Mucosa of stomach (tissue), 1 donor: Measurements from ENCODE around the gene B2M.
A peak's percentile ranks its signal among the peaks of the same experiment; 100 is the strongest.
"Not testable (repeated sequence)": the region's sequence is repeated elsewhere in the genome, so short reads cannot be mapped to it uniquely, and the experiment has no call there.

ENCODE experiments used
- H3K27me3 ChIP-seq: one replicate; pipeline ENCODE4 v1.7.0; 2013; ENCODE audit warnings: mild to moderate bottlenecking, low read length; ENCODE audit not compliant: control insufficient read depth, insufficient read depth
- H3K36me3 ChIP-seq: one replicate; pipeline ENCODE4 v1.7.0; 2013; ENCODE audit warnings: low read length; ENCODE audit not compliant: control insufficient read depth, insufficient read depth
- H3K4me1 ChIP-seq: one replicate; pipeline ENCODE4 v1.7.0; 2013; ENCODE audit warnings: mild to moderate bottlenecking, low read length; ENCODE audit not compliant: control insufficient read depth, insufficient read depth
- H3K4me3 ChIP-seq: one replicate; pipeline ENCODE4 v1.7.0; 2013; ENCODE audit warnings: low read length
- H3K9ac ChIP-seq: one replicate; pipeline ENCODE4 v1.7.0; 2013; ENCODE audit warnings: mild to moderate bottlenecking, low read length, moderate library complexity
- H3K9me3 ChIP-seq: one replicate; pipeline ENCODE4 v1.7.0; 2013; ENCODE audit warnings: mild to moderate bottlenecking, low read length, moderate library complexity; ENCODE audit not compliant: control insufficient read depth
- donor health status: Pancreatic carcinoma.

Gene B2M

GRCh38 chr15:44719293-44719999, 8.1 kb downstream of the B2M start:
- no peak overlapping the region for H3K9ac ChIP-seq
- no peak overlapping the region for H3K4me3 ChIP-seq
- no peaks in the 10 kb centered on the region for H3K9me3 ChIP-seq
- H3K27me3 ChIP-seq, result no peaks in the 10 kb centered on the region
- peaks cover 2% of the 10 kb centered on the region for H3K4me1 ChIP-seq
- H3K36me3 ChIP-seq, result peaks cover 16% of the 10 kb centered on the region

GRCh38 chr15:44720000-44720435, 8.7 kb downstream of the B2M start:
- H3K4me3 ChIP-seq, H3K9ac ChIP-seq, H3K27me3 ChIP-seq, H3K4me1 ChIP-seq, H3K9me3 ChIP-seq: not testable (repeated sequence)
- H3K36me3 ChIP-seq, result peaks cover 16% of the 10 kb centered on the region

- H3K27me3 ChIP-seq, result no peaks in the 10 kb centered on the region
- no peak overlapping the region for H3K9ac ChIP-seq
- no peaks in the 10 kb centered on the region for H3K9me3 ChIP-seq
- H3K4me1 ChIP-seq, result no peaks in the 10 kb centered on the region
- H3K36me3 ChIP-seq, result peaks cover 14% of the 10 kb centered on the region
- H3K4me3 ChIP-seq, result no peak overlapping the region
Observed at GRCh38 chr15:44720460-44721176, 9.3 kb downstream of the B2M start.

- Histone ChIP-seq H3K27me3 (no peaks in the 10 kb centered on the region), H3K4me3 (no peak overlapping the region), H3K9ac (no peak overlapping the region), H3K9me3 (no peaks in the 10 kb centered on the region), H3K4me1 (peaks cover 12% of the 10 kb centered on the region), H3K36me3 (peaks cover 4% of the 10 kb centered on the region)
Observed at GRCh38 chr15:44722011-44722410, 10.7 kb downstream of the B2M start.

GRCh38 chr15:44726136-44726535, 14.8 kb downstream of the B2M start:
- H3K4me3 ChIP-seq, result no peak overlapping the region
- no peaks in the 10 kb centered on the region for H3K36me3 ChIP-seq
- H3K9me3 ChIP-seq, result no peaks in the 10 kb centered on the region
- peak overlapping the region; percentile 5 for H3K9ac ChIP-seq
- H3K4me1 ChIP-seq, result peaks cover 23% of the 10 kb centered on the region
- no peaks in the 10 kb centered on the region for H3K27me3 ChIP-seq

- Histone ChIP-seq H3K27me3 (no peaks in the 10 kb centered on the region), H3K36me3 (no peaks in the 10 kb centered on the region), H3K4me3 (no peak overlapping the region), H3K4me1 (peaks cover 23% of the 10 kb centered on the region), H3K9ac (peak overlapping the region; percentile 5), H3K9me3 (no peaks in the 10 kb centered on the region)
Observed at GRCh38 chr15:44726568-44727484, 15.5 kb downstream of the B2M start.

- H3K9me3 ChIP-seq, result no peaks in the 10 kb centered on the region
- H3K4me1 ChIP-seq, result peaks cover 23% of the 10 kb centered on the region
- no peaks in the 10 kb centered on the region for H3K36me3 ChIP-seq
- no peak overlapping the region for H3K4me3 ChIP-seq
- H3K9ac ChIP-seq, result peak overlapping the region; percentile 38
- no peaks in the 10 kb centered on the region for H3K27me3 ChIP-seq
Observed at GRCh38 chr15:44727485-44728231, 16.3 kb downstream of the B2M start.

GRCh38 chr15:44728232-44728575, 16.9 kb downstream of the B2M start:
- not testable (repeated sequence) for H3K9me3 ChIP-seq, H3K4me3 ChIP-seq, H3K27me3 ChIP-seq, H3K36me3 ChIP-seq
- peaks cover 23% of the 10 kb centered on the region for H3K4me1 ChIP-seq
- peak overlapping the region; percentile 99 for H3K9ac ChIP-seq

- Histone ChIP-seq H3K4me1 (peaks cover 23% of the 10 kb centered on the region), H3K36me3 (no peaks in the 10 kb centered on the region), H3K9me3 (no peaks in the 10 kb centered on the region), H3K9ac (peak overlapping the region; percentile 99), H3K4me3 (peak overlapping the region; percentile 81), H3K27me3 (no peaks in the 10 kb centered on the region)
Observed at GRCh38 chr15:44728576-44729407, 17.5 kb downstream of the B2M start.

- Histone ChIP-seq H3K9ac (peak overlapping the region; percentile 99), H3K4me3 (peak overlapping the region; percentile 81), H3K9me3 (no peaks in the 10 kb centered on the region), H3K27me3 (no peaks in the 10 kb centered on the region), H3K4me1 (peaks cover 23% of the 10 kb centered on the region), H3K36me3 (no peaks in the 10 kb centered on the region)
Observed at GRCh38 chr15:44729408-44730127, 18.3 kb downstream of the B2M start.
